A549 (cell line): ENCODE measurements around the gene TAS1R3. TPM values are rescaled to one million over a fixed set of nuclear protein-coding genes. Genes with fewer than 3 reads are reported as not detected.

ENCODE experiments used
- ATAC-seq, 2 experiments: fragments of 200-7000 bp in 1 of 2; fragments of >200 bp in 1 of 2; cut with Nextera tagmentation in 1 of 2; cut with Tn5 transposase in 1 of 2; 3 replicates each; pipeline versions ENCODE4 v1.8.0 to v1.9.1; 2018 to 2020; ENCODE audit warnings: mild to moderate bottlenecking in 1 of 2, moderate library complexity in 1 of 2
- CTCF ChIA-PET: fragments of 300-600 bp; sonication (Branson Sonifier 250); formaldehyde crosslinking; extraction: SDS; loops from one replicate; lab custom pipeline; 2021; ENCODE audit warnings: antibody characterized with exemption, inconsistent platforms; lab: Yijun Ruan, JAX
- POLR2A ChIA-PET: fragments of 350-600 bp; formaldehyde crosslinking; extraction: SDS; loops from one replicate; lab custom pipeline; 2021; ENCODE audit warnings: antibody characterized with exemption, inconsistent platforms; lab: Yijun Ruan, JAX
- DNase-seq, 2 experiments: peaks; one replicate each; pipeline versions ENCODE4 v3.0.0 to v3.0.0-alpha.2; 2011 to 2016; ENCODE audit warnings: low read depth in 1 of 2, low spot score in 1 of 2
- FAIRE-seq: peaks from 2 replicates; lab custom pipeline; 2011; peaks lifted over from hg19 to GRCh38; lab: Jason Lieb, UNC
- H3K27ac ChIP-seq, 2 experiments: fragments of >200 bp; sonication (Bioruptor Twin); formaldehyde crosslinking; 3 replicates each; pipeline ENCODE4 v1.5.1; 2016 to 2017
- H3K4me1 ChIP-seq: fragments of >200 bp; sonication (Bioruptor Twin); formaldehyde crosslinking; 3 replicates; pipeline ENCODE4 v1.6.1; 2016
- H3K4me2 ChIP-seq: fragments of >200 bp; sonication (Bioruptor Twin); formaldehyde crosslinking; 3 replicates; pipeline ENCODE4 v1.6.1; 2016
- H3K4me3 ChIP-seq: fragments of >200 bp; sonication (Bioruptor Twin); formaldehyde crosslinking; 3 replicates; pipeline ENCODE4 v1.5.1; 2016
- H3K9me3 ChIP-seq: fragments of >200 bp; sonication (Bioruptor Twin); formaldehyde crosslinking; 3 replicates; pipeline ENCODE4 v1.6.1; 2016
- CBX2 ChIP-seq: fragments of 200-600 bp; sonication (generic); IDR thresholded peaks from 2 replicates; pipeline ENCODE4 v1.6.1; 2016; ENCODE audit warnings: low read depth, mild to moderate bottlenecking, borderline replicate concordance
- CBX8 ChIP-seq: fragments of 200-600 bp; sonication (generic); IDR thresholded peaks from 2 replicates; pipeline ENCODE4 v1.6.1; 2016
- CEBPB ChIP-seq, 2 experiments: fragments of >200 bp in 1 of 2; sonication (Bioruptor Twin) in 1 of 2; formaldehyde crosslinking in 1 of 2; IDR thresholded peaks; 2 replicates each; pipeline ENCODE4 v1.6.1; 2012 to 2016
- CHD2 ChIP-seq: fragments of 150-350 bp; IDR thresholded peaks from 2 replicates; pipeline ENCODE4 v1.6.1; 2014; ENCODE audit warnings: low read length; ENCODE audit not compliant: partially characterized antibody
- EHF ChIP-seq: fragments of 250-450 bp; sonication (Bioruptor Pico); IDR thresholded peaks from 2 replicates; pipeline ENCODE4 v1.5.0; 2020; ENCODE audit warnings: mild to moderate bottlenecking
- EP300 ChIP-seq, 2 experiments: fragments of >200 bp; sonication (Bioruptor Twin); formaldehyde crosslinking; IDR thresholded peaks; 2 replicates in 1 of 2; 3 replicates in 1 of 2; pipeline ENCODE4 v1.6.1; 2016 to 2017
- GATA3 ChIP-seq: IDR thresholded peaks from 2 replicates; pipeline ENCODE4 v1.6.1; 2012; ENCODE audit warnings: borderline replicate concordance
- HDAC2 ChIP-seq: fragments of 200-600 bp; sonication (generic); IDR thresholded peaks from 2 replicates; pipeline ENCODE4 v1.6.1; 2016
- HOXB5 ChIP-seq: fragments of 250-450 bp; sonication (Bioruptor Pico); IDR thresholded peaks from 2 replicates; pipeline ENCODE4 v1.5.0; 2020; ENCODE audit warnings: mild to moderate bottlenecking, moderate library complexity
- KDM1A ChIP-seq: fragments of 200-600 bp; sonication (generic); IDR thresholded peaks from 2 replicates; pipeline ENCODE4 v1.6.1; 2016; ENCODE audit warnings: low read depth, mild to moderate bottlenecking
- MAFK ChIP-seq: fragments of 450-650 bp; IDR thresholded peaks from 2 replicates; pipeline ENCODE4 v1.6.1; 2014; ENCODE audit not compliant: partially characterized antibody
- MAZ ChIP-seq: fragments of 150-350 bp; IDR thresholded peaks from 2 replicates; pipeline ENCODE4 v1.6.1; 2014; ENCODE audit warnings: antibody characterized with exemption, low read depth, low read length, borderline replicate concordance
- NFE2L2 ChIP-seq: fragments of 150-350 bp; conservative IDR thresholded peaks from 2 replicates; pipeline ENCODE4 v1.6.1; 2014; ENCODE audit warnings: low read length
- PHF8 ChIP-seq: fragments of 200-600 bp; sonication (generic); IDR thresholded peaks from 2 replicates; pipeline ENCODE4 v1.6.1; 2016; ENCODE audit warnings: low read depth, mild to moderate bottlenecking, antibody characterized with exemption, moderate library complexity, borderline replicate concordance
- POLR2A ChIP-seq: IDR thresholded peaks from 2 replicates; pipeline ENCODE4 v1.6.1; 2012; ENCODE audit warnings: mild to moderate bottlenecking, low read length
- RARB ChIP-seq: fragments of 250-450 bp; sonication (Bioruptor Pico); IDR thresholded peaks from 2 replicates; pipeline ENCODE4 v1.8.0; 2021; ENCODE audit warnings: mild to moderate bottlenecking, moderate library complexity
- RNF2 ChIP-seq: fragments of 200-600 bp; sonication (generic); IDR thresholded peaks from 2 replicates; pipeline ENCODE4 v1.6.1; 2016; ENCODE audit warnings: low read depth, mild to moderate bottlenecking, antibody characterized with exemption, moderate library complexity, borderline replicate concordance
- SMC3 ChIP-seq: fragments of >200 bp; sonication (Bioruptor Twin); formaldehyde crosslinking; IDR thresholded peaks from 3 replicates; pipeline ENCODE4 v1.6.1; 2018; ENCODE audit warnings: inconsistent platforms
- SREBF2 ChIP-seq: fragments of 450-650 bp; IDR thresholded peaks from 2 replicates; pipeline ENCODE4 v1.6.1; 2014; ENCODE audit warnings: mild to moderate bottlenecking, moderate library complexity
- ZFP36 ChIP-seq: fragments of 450-650 bp; IDR thresholded peaks from 2 replicates; pipeline ENCODE4 v1.6.1; 2014; ENCODE audit warnings: borderline replicate concordance; ENCODE audit not compliant: partially characterized antibody
- WGBS: methylation state at CpG from one replicate; pipeline ENCODE4 v1.1.6; 2017; ENCODE audit errors: missing lambda C conversion rate; 5-methylcytosine and 5-hydroxymethylcytosine counted together
- polyA plus RNA-seq, 4 experiments: library from polyadenylated mRNA; depleted of rRNA in 3 of 4; stranded (reverse); fragments of >200 nt; fragmentation: RNase III in 1 of 4; extraction: RNeasy Plus Mini Kit Qiagen cat#74134 plus additional on column Dnase treatment in 1 of 4; gene quantifications; 2 replicates in 3 of 4; 3 replicates in 1 of 4; pipeline ENCODE4 v1.2.3, GENCODE V29; 2011 to 2017
- TF ChIP-seq, protein P1 (sequence below): fragments of 250-450 bp; sonication (Bioruptor Pico); IDR thresholded peaks from 2 replicates; pipeline ENCODE4 v1.5.0; 2020; ENCODE audit warnings: low read depth, mild to moderate bottlenecking, moderate library complexity
- TF ChIP-seq, protein P2 (sequence below): IDR thresholded peaks from 2 replicates; pipeline ENCODE4 v1.6.1; 2012; ENCODE audit warnings: low read depth, borderline replicate concordance
- TF ChIP-seq, protein P3 (sequence below): fragments of >200 bp; sonication (Bioruptor Twin); formaldehyde crosslinking; IDR thresholded peaks from 3 replicates; pipeline ENCODE4 v1.5.1; 2016
- TF ChIP-seq, protein P4 (sequence below): fragments of 200-600 bp; sonication (generic); IDR thresholded peaks from 2 replicates; pipeline ENCODE4 v1.6.1; 2016; ENCODE audit warnings: antibody characterized with exemption, mild to moderate bottlenecking, moderate library complexity
- TF ChIP-seq, protein P5 (sequence below): fragments of >200 bp; sonication (Bioruptor Twin); formaldehyde crosslinking; IDR thresholded peaks from 2 replicates; pipeline ENCODE4 v1.6.1; 2016
- TF ChIP-seq, protein P6 (sequence below): IDR thresholded peaks from 2 replicates; pipeline ENCODE4 v1.6.1; 2012

Gene TAS1R3
- polyA plus RNA-seq, 2 of the 4 experiments (the other 2 are of a cell fraction) = 0.05 to 0.15 TPM

DNA sequence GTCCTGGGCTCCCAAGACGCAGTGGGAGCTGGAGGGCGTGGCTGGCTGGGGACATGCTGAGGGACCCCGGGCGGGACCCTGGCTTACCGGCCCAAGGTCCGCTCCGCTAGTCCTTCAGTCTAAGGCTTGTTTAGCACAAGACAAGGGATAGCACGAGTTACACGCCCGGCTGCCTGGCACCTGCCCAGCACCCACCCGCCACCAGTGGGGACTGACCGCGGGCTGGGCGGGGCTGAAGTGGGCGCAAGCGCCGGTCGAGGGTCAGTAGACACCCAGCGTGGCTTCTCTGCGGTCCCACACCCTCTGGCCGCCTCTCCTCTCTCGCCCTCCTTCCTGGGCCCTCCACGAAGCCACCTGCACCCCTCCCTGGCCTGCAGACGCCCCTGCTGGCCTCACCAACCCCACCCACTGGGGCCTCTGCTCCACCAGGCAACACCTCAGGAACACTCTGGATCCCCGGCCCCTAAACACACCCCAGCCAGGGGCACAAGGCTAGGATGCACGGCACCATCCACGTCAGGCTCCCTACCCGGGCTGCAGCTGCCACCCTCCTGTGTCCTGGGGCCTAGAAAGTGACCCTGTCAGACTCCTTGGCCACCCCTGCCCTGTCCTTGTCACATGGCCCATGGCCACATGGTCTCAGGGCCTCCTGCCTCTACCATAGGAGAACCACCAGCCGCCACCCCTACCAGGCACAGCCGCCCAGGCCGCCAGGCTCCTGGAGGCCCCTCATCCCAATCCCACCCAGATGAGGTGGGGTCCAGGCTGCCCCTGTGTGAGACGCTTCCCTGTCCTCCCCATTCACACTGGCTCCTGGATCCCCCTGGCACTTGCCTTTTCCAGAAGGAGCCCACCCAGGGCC lies 6.1 kb downstream of the TAS1R3 start:
- no peak for FAIRE-seq
- ChIA-PET CTCF (interaction anchor here (0.9 to 2.8 kb wide), 3 partner anchors 8 to 35 kb away, joined by 3 to 22 read pairs (median 6); no protein-coding TSS in a partner anchor), POLR2A (no interaction called here)

GRCh38 chr1:1337793-1338147 lies 6.7 kb downstream of the TAS1R3 start:
- Histone ChIP-seq H3K4me3 (no peak overlapping the region), H3K27ac (no peak overlapping the region), H3K4me1 (no peaks in the 10 kb centered on the region), H3K4me2 (no peak overlapping the region), H3K9me3 (no peaks in the 10 kb centered on the region)
- FAIRE-seq = no peak
- ChIA-PET POLR2A (no interaction called here), CTCF (interaction anchor here (0.9 kb wide), 1 partner anchor 35 kb away, joined by 3 read pairs; no protein-coding TSS in a partner anchor)
- no peak for DNase-seq
- no CpG with 5 or more reads among the region's 18 CpGs for WGBS
- ATAC-seq = peak in 1 of 2 experiments; percentile 75; a peak in 3 of 6 replicates
- TF ChIP-seq PHF8 = no peak
- no peak for TF ChIP-seq CBX2
- no peak for TF ChIP-seq POLR2A
- no peak for TF ChIP-seq CHD2
- TF ChIP-seq KDM1A = no peak
- no peak for TF ChIP-seq MAFK
- TF ChIP-seq ZFP36 = no peak
- TF ChIP-seq, protein P1, sequence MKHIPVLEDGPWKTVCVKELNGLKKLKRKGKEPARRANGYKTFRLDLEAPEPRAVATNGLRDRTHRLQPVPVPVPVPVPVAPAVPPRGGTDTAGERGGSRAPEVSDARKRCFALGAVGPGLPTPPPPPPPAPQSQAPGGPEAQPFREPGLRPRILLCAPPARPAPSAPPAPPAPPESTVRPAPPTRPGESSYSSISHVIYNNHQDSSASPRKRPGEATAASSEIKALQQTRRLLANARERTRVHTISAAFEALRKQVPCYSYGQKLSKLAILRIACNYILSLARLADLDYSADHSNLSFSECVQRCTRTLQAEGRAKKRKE (CRISPR knock-in tag) = no peak
- TF ChIP-seq, protein P2, sequence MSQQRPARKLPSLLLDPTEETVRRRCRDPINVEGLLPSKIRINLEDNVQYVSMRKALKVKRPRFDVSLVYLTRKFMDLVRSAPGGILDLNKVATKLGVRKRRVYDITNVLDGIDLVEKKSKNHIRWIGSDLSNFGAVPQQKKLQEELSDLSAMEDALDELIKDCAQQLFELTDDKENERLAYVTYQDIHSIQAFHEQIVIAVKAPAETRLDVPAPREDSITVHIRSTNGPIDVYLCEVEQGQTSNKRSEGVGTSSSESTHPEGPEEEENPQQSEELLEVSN = no peak
- TF ChIP-seq CEBPB (IDR thresholded peaks at IDR 0.05) = no peak
- TF ChIP-seq NFE2L2 = no peak

More for the DNA sequence above, 6.1 kb downstream of the TAS1R3 start:
- Histone ChIP-seq H3K4me1 (no peaks in the 10 kb centered on the region), H3K27ac (no peak overlapping the region), H3K4me2 (no peak overlapping the region), H3K9me3 (no peaks in the 10 kb centered on the region), H3K4me3 (no peak overlapping the region)
- 96% methylated on average over 19 of the region's 32 CpGs for WGBS
- TF ChIP-seq SREBF2 (no peak), SMC3 (no peak), MAZ (no peak), GATA3 (no peak), HDAC2 (no peak), NFE2L2 (no peak), RNF2 (no peak), RARB (CRISPR knock-in tag) (no peak), PHF8 (no peak), EHF (no peak), HOXB5 (CRISPR knock-in tag) (no peak), CBX8 (no peak), KDM1A (no peak), EP300 (IDR thresholded peaks at IDR 0.05) (no peak)
- TF ChIP-seq, protein P3, sequence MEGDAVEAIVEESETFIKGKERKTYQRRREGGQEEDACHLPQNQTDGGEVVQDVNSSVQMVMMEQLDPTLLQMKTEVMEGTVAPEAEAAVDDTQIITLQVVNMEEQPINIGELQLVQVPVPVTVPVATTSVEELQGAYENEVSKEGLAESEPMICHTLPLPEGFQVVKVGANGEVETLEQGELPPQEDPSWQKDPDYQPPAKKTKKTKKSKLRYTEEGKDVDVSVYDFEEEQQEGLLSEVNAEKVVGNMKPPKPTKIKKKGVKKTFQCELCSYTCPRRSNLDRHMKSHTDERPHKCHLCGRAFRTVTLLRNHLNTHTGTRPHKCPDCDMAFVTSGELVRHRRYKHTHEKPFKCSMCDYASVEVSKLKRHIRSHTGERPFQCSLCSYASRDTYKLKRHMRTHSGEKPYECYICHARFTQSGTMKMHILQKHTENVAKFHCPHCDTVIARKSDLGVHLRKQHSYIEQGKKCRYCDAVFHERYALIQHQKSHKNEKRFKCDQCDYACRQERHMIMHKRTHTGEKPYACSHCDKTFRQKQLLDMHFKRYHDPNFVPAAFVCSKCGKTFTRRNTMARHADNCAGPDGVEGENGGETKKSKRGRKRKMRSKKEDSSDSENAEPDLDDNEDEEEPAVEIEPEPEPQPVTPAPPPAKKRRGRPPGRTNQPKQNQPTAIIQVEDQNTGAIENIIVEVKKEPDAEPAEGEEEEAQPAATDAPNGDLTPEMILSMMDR = no peak
- TF ChIP-seq, protein P2 = no peak
- TF ChIP-seq, protein P4, sequence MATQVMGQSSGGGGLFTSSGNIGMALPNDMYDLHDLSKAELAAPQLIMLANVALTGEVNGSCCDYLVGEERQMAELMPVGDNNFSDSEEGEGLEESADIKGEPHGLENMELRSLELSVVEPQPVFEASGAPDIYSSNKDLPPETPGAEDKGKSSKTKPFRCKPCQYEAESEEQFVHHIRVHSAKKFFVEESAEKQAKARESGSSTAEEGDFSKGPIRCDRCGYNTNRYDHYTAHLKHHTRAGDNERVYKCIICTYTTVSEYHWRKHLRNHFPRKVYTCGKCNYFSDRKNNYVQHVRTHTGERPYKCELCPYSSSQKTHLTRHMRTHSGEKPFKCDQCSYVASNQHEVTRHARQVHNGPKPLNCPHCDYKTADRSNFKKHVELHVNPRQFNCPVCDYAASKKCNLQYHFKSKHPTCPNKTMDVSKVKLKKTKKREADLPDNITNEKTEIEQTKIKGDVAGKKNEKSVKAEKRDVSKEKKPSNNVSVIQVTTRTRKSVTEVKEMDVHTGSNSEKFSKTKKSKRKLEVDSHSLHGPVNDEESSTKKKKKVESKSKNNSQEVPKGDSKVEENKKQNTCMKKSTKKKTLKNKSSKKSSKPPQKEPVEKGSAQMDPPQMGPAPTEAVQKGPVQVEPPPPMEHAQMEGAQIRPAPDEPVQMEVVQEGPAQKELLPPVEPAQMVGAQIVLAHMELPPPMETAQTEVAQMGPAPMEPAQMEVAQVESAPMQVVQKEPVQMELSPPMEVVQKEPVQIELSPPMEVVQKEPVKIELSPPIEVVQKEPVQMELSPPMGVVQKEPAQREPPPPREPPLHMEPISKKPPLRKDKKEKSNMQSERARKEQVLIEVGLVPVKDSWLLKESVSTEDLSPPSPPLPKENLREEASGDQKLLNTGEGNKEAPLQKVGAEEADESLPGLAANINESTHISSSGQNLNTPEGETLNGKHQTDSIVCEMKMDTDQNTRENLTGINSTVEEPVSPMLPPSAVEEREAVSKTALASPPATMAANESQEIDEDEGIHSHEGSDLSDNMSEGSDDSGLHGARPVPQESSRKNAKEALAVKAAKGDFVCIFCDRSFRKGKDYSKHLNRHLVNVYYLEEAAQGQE = no peak
- TF ChIP-seq, protein P5, sequence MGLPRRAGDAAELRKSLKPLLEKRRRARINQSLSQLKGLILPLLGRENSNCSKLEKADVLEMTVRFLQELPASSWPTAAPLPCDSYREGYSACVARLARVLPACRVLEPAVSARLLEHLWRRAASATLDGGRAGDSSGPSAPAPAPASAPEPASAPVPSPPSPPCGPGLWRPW = no peak
- TF ChIP-seq, protein P6, sequence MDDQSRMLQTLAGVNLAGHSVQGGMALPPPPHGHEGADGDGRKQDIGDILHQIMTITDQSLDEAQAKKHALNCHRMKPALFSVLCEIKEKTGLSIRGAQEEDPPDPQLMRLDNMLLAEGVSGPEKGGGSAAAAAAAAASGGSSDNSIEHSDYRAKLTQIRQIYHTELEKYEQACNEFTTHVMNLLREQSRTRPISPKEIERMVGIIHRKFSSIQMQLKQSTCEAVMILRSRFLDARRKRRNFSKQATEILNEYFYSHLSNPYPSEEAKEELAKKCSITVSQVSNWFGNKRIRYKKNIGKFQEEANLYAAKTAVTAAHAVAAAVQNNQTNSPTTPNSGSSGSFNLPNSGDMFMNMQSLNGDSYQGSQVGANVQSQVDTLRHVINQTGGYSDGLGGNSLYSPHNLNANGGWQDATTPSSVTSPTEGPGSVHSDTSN = no peak
- no peak; a peak in 2 of 6 replicates for ATAC-seq
- no peak for DNase-seq
